Measurements from ENCODE around the gene GALNT13. TPM values are rescaled to one million over a fixed set of nuclear protein-coding genes. Genes with fewer than 3 reads are reported as not detected.

GALNT13 gene
- 7.2 to 15.2 TPM (median 10.7 TPM) in 5 replicates for total RNA-seq (2022; extraction: Qiagen RNA extraction; ENCODE audit: low read depth)

DNA sequence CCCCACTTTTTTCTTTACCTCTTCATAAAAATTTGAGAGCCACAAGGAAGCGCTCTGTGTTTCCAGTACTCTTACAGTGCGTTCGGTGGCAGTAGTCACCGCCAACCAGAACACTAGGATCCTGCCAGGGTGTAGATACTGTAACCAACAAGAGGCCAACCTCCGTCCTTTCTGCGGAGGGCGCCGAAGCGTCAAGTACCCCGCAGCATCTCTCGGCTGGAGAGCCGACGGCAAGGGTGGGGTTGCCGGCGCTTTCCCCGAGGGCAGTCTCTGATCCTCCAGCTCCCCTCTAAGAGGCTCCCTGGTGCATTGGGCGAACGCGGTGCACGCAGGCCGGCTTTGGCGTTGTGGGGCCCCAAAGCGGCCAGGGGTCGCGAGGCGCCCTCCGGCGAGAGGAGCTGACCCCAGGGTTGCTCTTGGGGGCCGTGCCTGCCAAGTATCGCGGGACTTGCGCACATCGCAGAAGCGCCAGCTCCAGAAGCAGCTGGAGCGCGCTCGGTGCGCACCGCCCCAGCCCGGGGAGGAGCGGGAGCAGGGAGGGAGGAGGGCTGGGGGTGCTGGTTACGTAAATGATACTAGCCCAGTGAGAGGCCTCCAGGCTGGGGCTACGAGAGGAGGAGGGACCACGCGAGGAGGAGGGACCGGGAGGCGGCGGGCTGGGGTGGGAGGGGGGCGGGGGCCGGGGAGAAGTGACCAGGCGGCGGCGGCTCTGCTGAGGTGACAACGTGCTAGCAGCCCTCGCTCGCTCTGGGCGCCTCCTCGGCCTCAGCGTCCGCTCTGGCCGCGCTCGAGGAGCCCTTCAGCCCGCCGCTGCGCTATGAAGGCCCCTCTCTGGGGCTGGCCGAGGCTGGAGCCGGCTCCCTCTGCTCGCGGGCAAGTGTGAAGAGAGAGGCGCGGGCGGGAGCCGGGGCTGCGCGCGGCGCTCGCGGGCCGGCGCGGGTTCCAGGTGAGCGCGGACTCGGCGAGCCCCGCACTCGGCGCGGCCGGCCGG, at the start of gene GALNT13:
TSS of gene GALNT13 (plus strand) at position 692 of the 991 bp plus-strand sequence.

All from A549 treated with ZK216348 at 1 μM for 4 hours (cell line).